Keratinocyte (primary cell): ENCODE measurements around the gene NXPH2.

ENCODE experiments used
- EZH2 ChIP-seq: IDR thresholded peaks from one replicate; pipeline ENCODE4 v1.6.1; 2012; ENCODE audit warnings: inconsistent platforms, mild to moderate bottlenecking, low read length, moderate library complexity
- TF ChIP-seq, protein P1 (sequence below), 3 experiments: IDR thresholded peaks in 1 of 3; conservative IDR thresholded peaks in 1 of 3; optimal IDR thresholded peaks in 1 of 3; 2 replicates in 2 of 3; 3 replicates in 1 of 3; pipeline versions ENCODE3 to v1.5.1; 2011; ENCODE audit warnings: low read length in 3 of 3, mild to moderate bottlenecking in 3 of 3, moderate library complexity in 2 of 3, control low read depth in 1 of 3, inconsistent platforms in 1 of 3; ENCODE audit not compliant: insufficient read depth in 2 of 3; ENCODE audit errors: extremely low read depth in 1 of 3

DNA sequence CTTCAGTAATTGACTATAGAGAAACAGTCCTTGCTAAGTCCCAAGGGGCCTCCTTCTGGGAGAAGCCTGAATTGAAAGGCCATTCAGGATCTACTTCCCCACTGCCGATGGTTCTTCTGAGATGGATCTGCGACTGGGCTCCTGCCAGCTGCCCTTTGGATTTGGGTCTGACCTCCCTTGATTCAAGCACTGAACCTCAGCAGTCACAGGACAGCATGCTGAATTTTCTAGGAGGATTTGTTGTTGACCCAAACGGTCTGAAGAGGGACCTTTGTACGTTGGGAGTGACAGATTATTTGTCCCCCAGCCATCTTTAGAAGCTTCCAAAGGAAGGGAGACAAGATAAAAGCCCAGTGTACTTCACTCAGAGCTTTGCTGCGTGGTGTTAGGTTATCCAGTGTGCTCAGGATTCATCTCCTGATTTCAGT is 67.1 kb downstream of the NXPH2 start:
- TF ChIP-seq, protein P1, sequence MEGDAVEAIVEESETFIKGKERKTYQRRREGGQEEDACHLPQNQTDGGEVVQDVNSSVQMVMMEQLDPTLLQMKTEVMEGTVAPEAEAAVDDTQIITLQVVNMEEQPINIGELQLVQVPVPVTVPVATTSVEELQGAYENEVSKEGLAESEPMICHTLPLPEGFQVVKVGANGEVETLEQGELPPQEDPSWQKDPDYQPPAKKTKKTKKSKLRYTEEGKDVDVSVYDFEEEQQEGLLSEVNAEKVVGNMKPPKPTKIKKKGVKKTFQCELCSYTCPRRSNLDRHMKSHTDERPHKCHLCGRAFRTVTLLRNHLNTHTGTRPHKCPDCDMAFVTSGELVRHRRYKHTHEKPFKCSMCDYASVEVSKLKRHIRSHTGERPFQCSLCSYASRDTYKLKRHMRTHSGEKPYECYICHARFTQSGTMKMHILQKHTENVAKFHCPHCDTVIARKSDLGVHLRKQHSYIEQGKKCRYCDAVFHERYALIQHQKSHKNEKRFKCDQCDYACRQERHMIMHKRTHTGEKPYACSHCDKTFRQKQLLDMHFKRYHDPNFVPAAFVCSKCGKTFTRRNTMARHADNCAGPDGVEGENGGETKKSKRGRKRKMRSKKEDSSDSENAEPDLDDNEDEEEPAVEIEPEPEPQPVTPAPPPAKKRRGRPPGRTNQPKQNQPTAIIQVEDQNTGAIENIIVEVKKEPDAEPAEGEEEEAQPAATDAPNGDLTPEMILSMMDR (optimal IDR thresholded peaks at IDR 0.05 in 1 of 3, IDR thresholded peaks at IDR 0.05 in 1 of 3, conservative IDR thresholded peaks at IDR 0.05 in 1 of 3; ENCODE audit: extremely low read depth in 1 of 3, insufficient read depth in 2 of 3, low read length in 3 of 3), result no peak
- no peak for TF ChIP-seq EZH2
